ENCODE results near the gene PTAR1.

The PTAR1 gene

GRCh38 chr9:69748304-69748703, 11.5 kb downstream of the PTAR1 start:
- no peak for DNase-seq

GRCh38 chr9:69746859-69747560, 12.8 kb downstream of the PTAR1 start:
- no peak for DNase-seq

- DNase-seq = no peak
Observed at GRCh38 chr9:69745716-69746437, 13.9 kb downstream of the PTAR1 start.

GRCh38 chr9:69744688-69745380, 15.0 kb downstream of the PTAR1 start:
- DNase-seq = no peak

- DNase-seq = no peak
Observed at GRCh38 chr9:69743930-69744329, 15.9 kb downstream of the PTAR1 start.

GRCh38 chr9:69740872-69741505, 18.8 kb downstream of the PTAR1 start:
- no peak for DNase-seq

- DNase-seq = no peak
Observed at GRCh38 chr9:69731348-69731747, 28.5 kb downstream of the PTAR1 start.

GRCh38 chr9:69719983-69720382, 39.8 kb downstream of the PTAR1 start:
- DNase-seq = no peak

GRCh38 chr9:69719367-69719766, 40.4 kb downstream of the PTAR1 start:
- no peak for DNase-seq

GRCh38 chr9:69718218-69718617, 41.6 kb downstream of the PTAR1 start:
- no peak for DNase-seq

- DNase-seq = no peak
Observed at GRCh38 chr9:69715825-69716224, 44.0 kb downstream of the PTAR1 start.

GRCh38 chr9:69715096-69715495, 44.7 kb downstream of the PTAR1 start:
- DNase-seq = no peak

- DNase-seq = no peak
Observed at GRCh38 chr9:69697475-69697874, 62.3 kb downstream of the PTAR1 start.

GRCh38 chr9:69696802-69697201, 63.0 kb downstream of the PTAR1 start:
- DNase-seq = no peak

- no peak for DNase-seq
Observed at GRCh38 chr9:69689991-69690538, 69.7 kb downstream of the PTAR1 start.

- DNase-seq = no peak
Observed at GRCh38 chr9:69683927-69684326, 75.9 kb downstream of the PTAR1 start.

- no peak for DNase-seq
Observed at GRCh38 chr9:69678843-69679538, 80.8 kb downstream of the PTAR1 start.

- DNase-seq = no peak
Observed at GRCh38 chr9:69677931-69678330, 81.9 kb downstream of the PTAR1 start.

GRCh38 chr9:69675563-69675962, 84.2 kb downstream of the PTAR1 start:
- DNase-seq = no peak

GRCh38 chr9:69674716-69675438, 84.9 kb downstream of the PTAR1 start:
- no peak for DNase-seq

- no peak for DNase-seq
Observed at GRCh38 chr9:69674112-69674685, 85.6 kb downstream of the PTAR1 start.

- no peak for DNase-seq
Observed at GRCh38 chr9:69673311-69673640, 86.5 kb downstream of the PTAR1 start.
